ENCODE results near the gene ZNF302.
"Not testable (repeated sequence)": the region's sequence is repeated elsewhere in the genome, so short reads cannot be mapped to it uniquely, and the experiment has no call there.

Gene ZNF302

GRCh38 chr19:34664168-34664567, 13.3 kb upstream of the ZNF302 start:
- DNase-seq (ENCODE audit: low spot score), result no peak
- TF ChIP-seq, protein P1, sequence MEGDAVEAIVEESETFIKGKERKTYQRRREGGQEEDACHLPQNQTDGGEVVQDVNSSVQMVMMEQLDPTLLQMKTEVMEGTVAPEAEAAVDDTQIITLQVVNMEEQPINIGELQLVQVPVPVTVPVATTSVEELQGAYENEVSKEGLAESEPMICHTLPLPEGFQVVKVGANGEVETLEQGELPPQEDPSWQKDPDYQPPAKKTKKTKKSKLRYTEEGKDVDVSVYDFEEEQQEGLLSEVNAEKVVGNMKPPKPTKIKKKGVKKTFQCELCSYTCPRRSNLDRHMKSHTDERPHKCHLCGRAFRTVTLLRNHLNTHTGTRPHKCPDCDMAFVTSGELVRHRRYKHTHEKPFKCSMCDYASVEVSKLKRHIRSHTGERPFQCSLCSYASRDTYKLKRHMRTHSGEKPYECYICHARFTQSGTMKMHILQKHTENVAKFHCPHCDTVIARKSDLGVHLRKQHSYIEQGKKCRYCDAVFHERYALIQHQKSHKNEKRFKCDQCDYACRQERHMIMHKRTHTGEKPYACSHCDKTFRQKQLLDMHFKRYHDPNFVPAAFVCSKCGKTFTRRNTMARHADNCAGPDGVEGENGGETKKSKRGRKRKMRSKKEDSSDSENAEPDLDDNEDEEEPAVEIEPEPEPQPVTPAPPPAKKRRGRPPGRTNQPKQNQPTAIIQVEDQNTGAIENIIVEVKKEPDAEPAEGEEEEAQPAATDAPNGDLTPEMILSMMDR (IDR thresholded peaks at IDR 0.05; ENCODE audit: borderline replicate concordance, control extremely low read depth, extremely low read depth, insufficient read depth, missing control alignments), result no peak
- in situ Hi-C loops (cut with MboI; ENCODE audit: low sequenced_read_pairs, unreplicated experiment), result no loop called here

DNA sequence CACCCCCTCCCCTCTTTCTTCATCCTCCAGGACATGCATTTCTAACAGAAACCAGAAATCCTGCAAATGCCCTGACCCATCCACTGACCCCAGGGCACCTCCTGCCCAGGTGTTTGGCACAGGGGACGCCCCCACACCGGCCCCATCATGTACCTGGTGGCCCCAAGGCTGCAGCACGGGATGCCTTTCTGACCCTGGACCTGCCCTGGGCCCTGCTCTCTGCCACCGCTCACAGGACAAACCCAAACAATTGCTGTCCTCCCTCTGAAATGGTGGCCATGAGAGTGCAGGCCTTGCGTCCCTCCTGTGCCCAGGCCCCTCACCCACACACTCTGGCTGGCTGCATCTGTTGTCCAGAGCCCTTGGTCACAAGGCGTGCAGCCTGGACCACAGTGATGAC, 12.6 kb upstream of the ZNF302 start:
- in situ Hi-C loops (cut with MboI; ENCODE audit: low sequenced_read_pairs, unreplicated experiment), result no loop called here
- TF ChIP-seq, protein P1 (IDR thresholded peaks at IDR 0.05; ENCODE audit: borderline replicate concordance, control extremely low read depth, extremely low read depth, insufficient read depth, missing control alignments), result no peak
- DNase-seq (ENCODE audit: low spot score), result no peak

- DNase-seq (ENCODE audit: low spot score); in situ Hi-C loops (cut with MboI; ENCODE audit: low sequenced_read_pairs, unreplicated experiment): not testable (repeated sequence)
Measured at GRCh38 chr19:34665275-34665674, 12.2 kb upstream of the ZNF302 start.

GRCh38 chr19:34666200-34666957, 11.1 kb upstream of the ZNF302 start:
- no peak for DNase-seq (ENCODE audit: low spot score)
- TF ChIP-seq, protein P1 (IDR thresholded peaks at IDR 0.05; ENCODE audit: borderline replicate concordance, control extremely low read depth, extremely low read depth, insufficient read depth, missing control alignments), result no peak
- in situ Hi-C loops (cut with MboI; ENCODE audit: low sequenced_read_pairs, unreplicated experiment), result no loop called here

DNA sequence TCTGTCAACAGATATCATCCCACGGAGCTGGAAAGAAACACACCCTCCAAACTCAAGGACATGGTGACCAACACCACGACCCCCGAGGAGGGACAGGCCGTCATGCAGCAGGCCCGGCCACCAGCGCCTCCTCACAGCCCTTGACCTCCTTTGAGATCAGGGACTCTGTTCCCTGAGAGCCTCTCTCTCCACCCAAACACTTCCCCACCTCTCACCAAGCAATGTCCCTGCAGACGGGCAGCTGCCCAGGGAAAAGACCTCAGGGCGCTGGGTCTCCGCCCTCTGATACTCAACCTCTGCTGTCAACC, 10.6 kb upstream of the ZNF302 start:
- in situ Hi-C loops (cut with MboI; ENCODE audit: low sequenced_read_pairs, unreplicated experiment), result no loop called here
- TF ChIP-seq, protein P1 (IDR thresholded peaks at IDR 0.05; ENCODE audit: borderline replicate concordance, control extremely low read depth, extremely low read depth, insufficient read depth, missing control alignments), result no peak
- no peak for DNase-seq (ENCODE audit: low spot score)

DNA sequence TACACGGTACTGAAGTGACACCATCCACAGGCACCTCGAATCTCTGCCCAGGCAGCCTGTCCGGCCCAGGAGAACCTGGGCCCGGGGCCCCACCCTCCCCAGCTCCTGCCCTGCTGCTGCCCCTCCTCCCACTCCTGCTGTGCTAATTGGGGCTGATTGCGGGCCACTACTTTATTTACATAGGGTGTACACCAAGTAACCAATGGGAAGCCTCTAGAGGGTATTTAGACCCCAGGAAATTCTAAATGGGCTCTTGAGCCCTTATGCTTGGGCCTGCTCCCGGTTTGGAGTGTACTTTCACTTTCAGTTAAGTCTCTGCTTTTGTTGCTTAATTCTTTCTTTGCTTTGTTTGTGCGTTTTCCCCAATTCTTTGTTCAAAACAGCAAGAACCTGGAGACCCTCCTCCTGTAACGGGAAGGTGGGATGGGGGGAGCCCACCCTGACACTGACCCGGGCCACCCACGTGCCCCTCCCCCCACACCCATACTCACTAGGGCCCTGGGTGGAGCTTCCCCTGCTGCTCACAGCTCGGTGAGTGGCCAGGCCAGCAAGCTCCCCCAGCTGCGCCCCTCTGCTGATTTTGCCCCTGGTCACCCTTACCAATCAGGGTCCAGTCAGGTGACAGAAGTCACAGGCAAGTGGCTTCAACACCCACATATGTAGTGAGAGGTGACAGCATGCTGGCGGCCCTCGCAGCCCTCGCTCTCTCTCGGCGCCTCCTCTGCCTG, 10.0 kb upstream of the ZNF302 start:
- in situ Hi-C loops (cut with MboI; ENCODE audit: low sequenced_read_pairs, unreplicated experiment), result no loop called here
- TF ChIP-seq, protein P1 (IDR thresholded peaks at IDR 0.05; ENCODE audit: borderline replicate concordance, control extremely low read depth, extremely low read depth, insufficient read depth, missing control alignments), result no peak
- DNase-seq (ENCODE audit: low spot score), result no peak

GRCh38 chr19:34668077-34668689, 9.3 kb upstream of the ZNF302 start:
- DNase-seq (ENCODE audit: low spot score); in situ Hi-C loops (cut with MboI; ENCODE audit: low sequenced_read_pairs, unreplicated experiment): not testable (repeated sequence)

- DNase-seq (ENCODE audit: low spot score); in situ Hi-C loops (cut with MboI; ENCODE audit: low sequenced_read_pairs, unreplicated experiment): not testable (repeated sequence)
Measured at GRCh38 chr19:34668690-34669089, 8.8 kb upstream of the ZNF302 start.

Data from GM13976 (cell line).